Endothelial cell of umbilical vein (primary cell): ENCODE results near the gene RPS19BP1. TPM values are rescaled to one million over a fixed set of nuclear protein-coding genes. Genes with fewer than 3 reads are reported as not detected.

Experiments
- BruUV-seq: library from RNA; stranded (reverse); fragments of 400-500 nt; replicated peaks from 2 replicates; lab custom pipeline; 2021; lab: Mats Ljungman, UMichigan
- CTCF ChIA-PET: fragments of 300-600, 350-600 bp; sonication (Branson Sonifier 250); formaldehyde crosslinking; loops from one replicate; lab custom pipeline; 2021; ENCODE audit warnings: antibody characterized with exemption, inconsistent platforms; lab: Charles Lee
- POLR2A ChIA-PET: fragments of 300-600, 350-600 bp; sonication (Branson Sonifier 250); formaldehyde crosslinking; loops from one replicate; lab custom pipeline; 2021; ENCODE audit warnings: antibody characterized with exemption, inconsistent platforms; lab: Charles Lee
- DNase-seq: peaks from one replicate; pipeline ENCODE4 v3.0.0-alpha.2; 2011; ENCODE audit warnings: low read depth, low spot score
- FAIRE-seq: peaks from 2 replicates; lab custom pipeline; 2011; peaks lifted over from hg19 to GRCh38; lab: Jason Lieb, UNC
- H2AFZ ChIP-seq: 2 replicates; pipeline ENCODE4 v1.6.0; 2012; ENCODE audit warnings: low read depth, low read length, control low read depth, inconsistent platforms
- H3K27ac ChIP-seq: 2 replicates; pipeline ENCODE4 v1.5.1; 2011; ENCODE audit warnings: low read depth, mild to moderate bottlenecking, control low read depth, low read length, moderate library complexity; ENCODE audit not compliant: insufficient read depth
- H3K27me3 ChIP-seq, 2 experiments: 2 replicates each; pipeline versions ENCODE4 v1.6.0 to v1.6.1; 2011; ENCODE audit warnings: low read length in 2 of 2, mixed read lengths in 1 of 2; ENCODE audit not compliant: control insufficient read depth in 2 of 2, insufficient read depth in 2 of 2
- H3K36me3 ChIP-seq, 2 experiments: 2 replicates in 1 of 2; 3 replicates in 1 of 2; pipeline ENCODE4 v1.5.1; 2011; ENCODE audit warnings: low read length in 2 of 2, mild to moderate bottlenecking in 1 of 2, moderate library complexity in 1 of 2; ENCODE audit not compliant: control insufficient read depth in 2 of 2, insufficient read depth in 2 of 2; ENCODE audit errors: extremely low read depth in 1 of 2
- H3K4me1 ChIP-seq: 3 replicates; pipeline ENCODE4 v1.5.1; 2011; ENCODE audit warnings: mild to moderate bottlenecking, low read length; ENCODE audit not compliant: control insufficient read depth, insufficient read depth; ENCODE audit errors: extremely low read depth
- H3K4me2 ChIP-seq: 2 replicates; pipeline ENCODE4 v1.6.1; 2011; ENCODE audit warnings: low read length, control low read depth, mixed read lengths; ENCODE audit not compliant: insufficient read depth
- H3K4me3 ChIP-seq, 3 experiments: fragments of 200-600 bp in 1 of 3; sonication (generic), shearing (Covaris generic) in 1 of 3; replicated peaks in 1 of 3; 2 replicates each; pipeline ENCODE4 v1.5.1; 2011 to 2016; ENCODE audit warnings: control low read depth in 3 of 3, low read length in 3 of 3, mild to moderate bottlenecking in 2 of 3, inconsistent platforms in 1 of 3, low read depth in 1 of 3, moderate library complexity in 1 of 3; ENCODE audit not compliant: insufficient read depth in 1 of 3
- H3K79me2 ChIP-seq: 2 replicates; pipeline ENCODE4 v1.6.0; 2012; ENCODE audit warnings: low read length, inconsistent platforms; ENCODE audit not compliant: control insufficient read depth, insufficient read depth
- H3K9ac ChIP-seq: replicated peaks from 2 replicates; pipeline ENCODE3; 2011; ENCODE audit warnings: low read length, control low read depth; ENCODE audit not compliant: insufficient read depth; ENCODE audit errors: extremely low read depth
- H3K9me1 ChIP-seq: replicated peaks from 3 replicates; pipeline ENCODE4 v1.6.0; 2011; ENCODE audit warnings: mild to moderate bottlenecking, low read length; ENCODE audit not compliant: control insufficient read depth, insufficient read depth; ENCODE audit errors: extremely low read depth
- H3K9me3 ChIP-seq: replicated peaks from 2 replicates; pipeline ENCODE4 v1.5.1; 2012; ENCODE audit warnings: low read length, inconsistent platforms; ENCODE audit not compliant: control insufficient read depth, insufficient read depth
- H4K20me1 ChIP-seq: replicated peaks from 2 replicates; pipeline ENCODE3; 2011; ENCODE audit warnings: mild to moderate bottlenecking, low read length; ENCODE audit not compliant: control insufficient read depth, insufficient read depth; ENCODE audit errors: extremely low read depth
- EZH2 ChIP-seq: IDR thresholded peaks from 2 replicates; pipeline ENCODE4 v1.6.1; 2012; ENCODE audit warnings: borderline replicate concordance, low read depth, mild to moderate bottlenecking, moderate library complexity, low read length, inconsistent platforms; ENCODE audit not compliant: severe bottlenecking
- FOS ChIP-seq: IDR thresholded peaks from 2 replicates; pipeline ENCODE4 v1.6.1; 2011; ENCODE audit warnings: mild to moderate bottlenecking, low read length, moderate library complexity, borderline replicate concordance; ENCODE audit not compliant: insufficient read depth
- GATA2 ChIP-seq: IDR thresholded peaks from 2 replicates; pipeline ENCODE4 v1.7.0; 2011; ENCODE audit warnings: low read depth, mild to moderate bottlenecking, moderate library complexity, mixed read lengths, low read length; ENCODE audit not compliant: insufficient read length, insufficient read depth
- JUN ChIP-seq: IDR thresholded peaks from 2 replicates; pipeline ENCODE4 v1.6.1; 2011; ENCODE audit warnings: borderline replicate concordance, low read depth; ENCODE audit not compliant: insufficient read length, insufficient read depth
- MAX ChIP-seq: IDR thresholded peaks from 2 replicates; pipeline ENCODE4 v1.6.1; 2011; ENCODE audit not compliant: insufficient read depth, insufficient read length
- MYC ChIP-seq: IDR thresholded peaks from one replicate; pipeline ENCODE4 v1.6.1; 2011; ENCODE audit warnings: mild to moderate bottlenecking, low read depth, low read length
- POLR2A ChIP-seq: IDR thresholded peaks from 2 replicates; pipeline ENCODE4 v1.6.1; 2012; ENCODE audit warnings: low read depth, mild to moderate bottlenecking, control low read depth, low read length
- POLR2AphosphoS5 ChIP-seq: IDR thresholded peaks from 2 replicates; pipeline ENCODE4 v1.6.1; 2012; ENCODE audit warnings: low read depth, mild to moderate bottlenecking, control low read depth, low read length, moderate library complexity; ENCODE audit not compliant: insufficient read depth
- dilution Hi-C: fragments of 300-500 bp; cut with MboI; formaldehyde crosslinking; loops from one replicate; pipeline ENCODE4 v1.15.0; 2019; ENCODE audit warnings: low sequenced_read_pairs; ENCODE audit not compliant: extremely low pct_ligation_motif_present
- intact Hi-C: fragments of 100-400 bp; cut with micrococcal nuclease; formaldehyde crosslinking; loops from one replicate; pipeline ENCODE4 v1.10.0; 2022
- polyA plus RNA-seq, 4 experiments: library from polyadenylated mRNA; depleted of rRNA in 3 of 4; stranded (reverse) in 3 of 4; unstranded in 1 of 4; fragments of >200 nt; gene quantifications; 2 replicates each; pipeline versions ENCODE4 v1.2.1 to v1.2.3, GENCODE V29; 2011 to 2012; ENCODE audit warnings: missing spikeins in 1 of 4
- total RNA-seq: library from RNA; stranded (reverse); gene quantifications from 2 replicates; pipeline ENCODE4 v1.2.3, GENCODE V29; 2021
- TF ChIP-seq, protein P1 (sequence below), 2 donors: IDR thresholded peaks; 1 replicate in 1 of 2; 2 replicates in 1 of 2; pipeline ENCODE4 v1.5.1; 2011; ENCODE audit warnings: low read length in 2 of 2, mild to moderate bottlenecking in 2 of 2, moderate library complexity in 2 of 2, control low read depth in 1 of 2, inconsistent platforms in 1 of 2, low read depth in 1 of 2; ENCODE audit not compliant: insufficient read depth in 1 of 2; ENCODE audit errors: extremely low read depth in 1 of 2

The RPS19BP1 gene
- total and polyA plus RNA-seq, 2 donors (not counting 3 experiments of a cell fraction or from before 2014, with no cell fraction given), result 66.6 to 84.3 TPM

- Histone ChIP-seq H2AFZ (no peak overlapping the region), H4K20me1 (no peaks in the 10 kb centered on the region), H3K4me2 (no peak overlapping the region), H3K36me3 (peaks cover 18 to 33% of the 10 kb centered on the region in 2 experiments), H3K27me3 (no peaks in the 10 kb centered on the region), H3K9ac (no peak overlapping the region), H3K9me3 (no peaks in the 10 kb centered on the region), H3K27ac (no peak overlapping the region), H3K4me3 (no peak overlapping the region), H3K4me1 (peaks cover 15% of the 10 kb centered on the region), H3K9me1 (no peaks in the 10 kb centered on the region), H3K79me2 (peaks cover 40% of the 10 kb centered on the region)
- CTCF ChIA-PET, result interaction anchor here (0.8 to 5.6 kb wide), 4 partner anchors 11 to 22 kb away, joined by 5 to 58 read pairs (median 20); partner anchors contain the start of gene MIEF1
- FAIRE-seq, result peak; percentile 48
- TF ChIP-seq MYC, result no peak
- TF ChIP-seq MAX, result no peak
- TF ChIP-seq JUN, result no peak
- no peak for TF ChIP-seq FOS
- TF ChIP-seq POLR2AphosphoS5, result no peak
- TF ChIP-seq, protein P1, sequence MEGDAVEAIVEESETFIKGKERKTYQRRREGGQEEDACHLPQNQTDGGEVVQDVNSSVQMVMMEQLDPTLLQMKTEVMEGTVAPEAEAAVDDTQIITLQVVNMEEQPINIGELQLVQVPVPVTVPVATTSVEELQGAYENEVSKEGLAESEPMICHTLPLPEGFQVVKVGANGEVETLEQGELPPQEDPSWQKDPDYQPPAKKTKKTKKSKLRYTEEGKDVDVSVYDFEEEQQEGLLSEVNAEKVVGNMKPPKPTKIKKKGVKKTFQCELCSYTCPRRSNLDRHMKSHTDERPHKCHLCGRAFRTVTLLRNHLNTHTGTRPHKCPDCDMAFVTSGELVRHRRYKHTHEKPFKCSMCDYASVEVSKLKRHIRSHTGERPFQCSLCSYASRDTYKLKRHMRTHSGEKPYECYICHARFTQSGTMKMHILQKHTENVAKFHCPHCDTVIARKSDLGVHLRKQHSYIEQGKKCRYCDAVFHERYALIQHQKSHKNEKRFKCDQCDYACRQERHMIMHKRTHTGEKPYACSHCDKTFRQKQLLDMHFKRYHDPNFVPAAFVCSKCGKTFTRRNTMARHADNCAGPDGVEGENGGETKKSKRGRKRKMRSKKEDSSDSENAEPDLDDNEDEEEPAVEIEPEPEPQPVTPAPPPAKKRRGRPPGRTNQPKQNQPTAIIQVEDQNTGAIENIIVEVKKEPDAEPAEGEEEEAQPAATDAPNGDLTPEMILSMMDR (IDR thresholded peaks at IDR 0.05; ENCODE audit: extremely low read depth in 1 of 2, insufficient read depth in 1 of 2, low read depth in 1 of 2, low read length in 2 of 2), result no peak
- no peak for TF ChIP-seq POLR2A
- TF ChIP-seq EZH2, result no peak
- no peak for TF ChIP-seq GATA2
- dilution Hi-C loops (no loop called here), intact Hi-C loops (loop anchor here (5.0 kb wide), 1 partner anchor 121 kb away; the partner anchor contains the start of gene TAB1)
- BruUV-seq, result no TSS peak
- POLR2A ChIA-PET, result no interaction called here
- DNase-seq, result no peak
Observed at GRCh38 chr22:39518144-39518786, 14.3 kb downstream of the RPS19BP1 start.
